Measurements from ENCODE around the gene GUF1. TPM values are rescaled to one million over a fixed set of nuclear protein-coding genes. Genes with fewer than 3 reads are reported as not detected.

The GUF1 gene
- total and polyA plus RNA-seq, 2 experiments from 2014 or later = 15.4 to 39.9 TPM

GRCh38 chr4:44716597-44716996 is 38.4 kb downstream of the GUF1 start:
- H3K27me3 Mint-ChIP-seq (ENCODE audit: insufficient read depth, low read depth, poor library complexity) = no peaks in the 10 kb centered on the region
- H3K27ac ChIP-seq (ENCODE audit: low read depth) = no peak overlapping the region
- no peaks in the 10 kb centered on the region for H3K9me2 ChIP-seq (ENCODE audit: insufficient read depth)
- no peak overlapping the region for H3K4me3 Mint-ChIP-seq
- H3K4me1 Mint-ChIP-seq = peaks cover 9% of the 10 kb centered on the region; the same call in 2 of the 3 replicates
- H4K20me1 ChIP-seq (replicated peaks; ENCODE audit: insufficient read depth) = no peaks in the 10 kb centered on the region
- H3K79me2 ChIP-seq (replicated peaks; ENCODE audit: insufficient read depth) = peaks cover 25% of the 10 kb centered on the region; the same call in 1 of the 2 replicates
- H3K36me3 Mint-ChIP-seq (ENCODE audit: low read depth) = 0 out of 3 replicates have a peak, but pooled peaks cover 3% of the 10 kb centered on the region
- no peak for DNase-seq (ENCODE audit: low spot score)
- H3K27me3 ChIP-seq (ENCODE audit: insufficient read depth) = no peaks in the 10 kb centered on the region
- no peak overlapping the region for H3K27ac Mint-ChIP-seq
- no peak for ATAC-seq
- no peak overlapping the region for H2AFZ ChIP-seq
- H3K4me3 ChIP-seq = no peak overlapping the region
- peak overlapping the region; percentile 11; the same call in 1 of the 2 replicates for H3K4me2 ChIP-seq
- no peaks in the 10 kb centered on the region for H3K36me3 ChIP-seq (ENCODE audit: insufficient read depth)
- H3K4me1 ChIP-seq (ENCODE audit: insufficient read depth) = no peaks in the 10 kb centered on the region
- H3K9me3 Mint-ChIP-seq = no peaks in the 10 kb centered on the region
- no peaks in the 10 kb centered on the region for H3F3A ChIP-seq (replicated peaks; ENCODE audit: low read depth)
- TF ChIP-seq CREB1 (CRISPR knock-in tag; IDR thresholded peaks at IDR 0.05; ENCODE audit: low read depth) = no peak
- no peak for TF ChIP-seq CTCF (conservative IDR thresholded peaks at IDR 0.05; ENCODE audit: low read depth in 2 of 2)
- no peak for TF ChIP-seq STAT1 (IDR thresholded peaks at IDR 0.05; ENCODE audit: unreplicated experiment)

- H3K4me3 Mint-ChIP-seq = no peak overlapping the region
- H3K4me1 ChIP-seq (ENCODE audit: insufficient read depth) = peaks cover 4% of the 10 kb centered on the region
- no peaks in the 10 kb centered on the region for H3K36me3 ChIP-seq (ENCODE audit: insufficient read depth)
- no peaks in the 10 kb centered on the region; the same call in 1 of the 2 replicates for H4K20me1 ChIP-seq (replicated peaks; ENCODE audit: insufficient read depth)
- no peak for ATAC-seq
- no peak overlapping the region for H3K4me3 ChIP-seq
- no peak overlapping the region for H3K4me2 ChIP-seq
- H3F3A ChIP-seq (replicated peaks; ENCODE audit: low read depth) = no peaks in the 10 kb centered on the region
- DNase-seq (ENCODE audit: low spot score) = no peak
- no peaks in the 10 kb centered on the region for H3K27me3 Mint-ChIP-seq (ENCODE audit: insufficient read depth, low read depth, poor library complexity)
- H3K4me1 Mint-ChIP-seq = peaks cover 23% of the 10 kb centered on the region; the same call in 2 of the 3 replicates
- peaks cover 63% of the 10 kb centered on the region for H3K79me2 ChIP-seq (replicated peaks; ENCODE audit: insufficient read depth)
- no peaks in the 10 kb centered on the region for H3K9me3 Mint-ChIP-seq
- no peak overlapping the region for H3K27ac Mint-ChIP-seq
- H2AFZ ChIP-seq = no peak overlapping the region
- H3K27me3 ChIP-seq (ENCODE audit: insufficient read depth) = peaks cover 3% of the 10 kb centered on the region; the same call in 1 of the 2 replicates
- no peaks in the 10 kb centered on the region for H3K36me3 Mint-ChIP-seq (ENCODE audit: low read depth)
- no peaks in the 10 kb centered on the region for H3K9me2 ChIP-seq (ENCODE audit: insufficient read depth)
- no peak overlapping the region for H3K27ac ChIP-seq (ENCODE audit: low read depth)
- no peak for TF ChIP-seq NANOG (IDR thresholded peaks at IDR 0.05; ENCODE audit: borderline replicate concordance)
- TF ChIP-seq ZNF462 (CRISPR knock-in tag; IDR thresholded peaks at IDR 0.05) = no peak
- TF ChIP-seq POLR2AphosphoS5 (IDR thresholded peaks at IDR 0.05; ENCODE audit: low read depth) = no peak
- no peak for TF ChIP-seq ZNF331 (CRISPR knock-in tag; IDR thresholded peaks at IDR 0.05; ENCODE audit: low read depth)
- no peak for TF ChIP-seq STAT1 (IDR thresholded peaks at IDR 0.05; ENCODE audit: unreplicated experiment)
- TF ChIP-seq ETS1 (IDR thresholded peaks at IDR 0.05) = no peak
- no peak for TF ChIP-seq EZH2phosphoT487 (IDR thresholded peaks at IDR 0.05; ENCODE audit: unreplicated experiment)
- no peak for TF ChIP-seq ZNF114 (CRISPR knock-in tag; IDR thresholded peaks at IDR 0.05)
Observed at GRCh38 chr4:44720371-44720770, 42.2 kb downstream of the GUF1 start.
